Thymus (tissue), 11 donors: ENCODE data around the gene LHFPL6. TPM values are rescaled to one million over a fixed set of nuclear protein-coding genes. Genes with fewer than 3 reads are reported as not detected.

Experiments used
- DNase-seq, 9 donors: peaks; one replicate each; pipeline ENCODE4 v3.0.0-alpha.2; 2013; ENCODE audit warnings: low spot score in 9 of 9, low read depth in 6 of 9, missing footprints in 1 of 9
- H3K27ac ChIP-seq, 2 donors: one replicate each; pipeline ENCODE4 v1.5.1; 2013; ENCODE audit warnings: control low read depth in 1 of 2, low read depth in 1 of 2, low read length in 1 of 2, mild to moderate bottlenecking in 1 of 2, moderate library complexity in 1 of 2
- H3K27me3 ChIP-seq, 2 donors: one replicate each; pipeline ENCODE4 v1.5.1; 2013; ENCODE audit warnings: low read length in 1 of 2; ENCODE audit not compliant: control insufficient read depth in 2 of 2, insufficient read depth in 1 of 2
- H3K36me3 ChIP-seq, 2 donors: one replicate each; pipeline ENCODE4 v1.5.1; 2013; ENCODE audit warnings: low read length in 1 of 2, mild to moderate bottlenecking in 1 of 2, moderate library complexity in 1 of 2; ENCODE audit not compliant: control insufficient read depth in 2 of 2, insufficient read depth in 2 of 2
- H3K4me1 ChIP-seq, 2 donors: one replicate each; pipeline ENCODE4 v1.5.1; 2013; ENCODE audit warnings: low read length in 2 of 2; ENCODE audit not compliant: control insufficient read depth in 2 of 2, insufficient read depth in 2 of 2
- H3K4me3 ChIP-seq, 2 donors: one replicate each; pipeline ENCODE4 v1.5.1; 2013; ENCODE audit warnings: low read length in 2 of 2, control low read depth in 1 of 2, mild to moderate bottlenecking in 1 of 2
- H3K9me3 ChIP-seq, 2 donors: one replicate each; pipeline ENCODE4 v1.5.1; 2013; ENCODE audit warnings: low read length in 1 of 2, mild to moderate bottlenecking in 1 of 2; ENCODE audit not compliant: control insufficient read depth in 2 of 2, insufficient read depth in 1 of 2
- WGBS: extraction: QIAGEN DNeasy Blood & Tissue Kit; methylation state at CpG from one replicate; pipeline ENCODE4 v1.1.7; 2013; 5-methylcytosine and 5-hydroxymethylcytosine counted together
- polyA plus RNA-seq: library from polyadenylated mRNA; stranded (reverse); fragments of 200-250 nt; gene quantifications from one replicate; pipeline ENCODE4 v1.2.3, GENCODE V29; 2013
- total RNA-seq: library from RNA; stranded (reverse); fragments of 120-200 nt; gene quantifications from one replicate; pipeline ENCODE4 v1.2.4, GENCODE V29; 2013
- donor health status: healthy.

The LHFPL6 gene
- total and polyA plus RNA-seq, 2 donors: 9.1 to 14.9 TPM

DNA sequence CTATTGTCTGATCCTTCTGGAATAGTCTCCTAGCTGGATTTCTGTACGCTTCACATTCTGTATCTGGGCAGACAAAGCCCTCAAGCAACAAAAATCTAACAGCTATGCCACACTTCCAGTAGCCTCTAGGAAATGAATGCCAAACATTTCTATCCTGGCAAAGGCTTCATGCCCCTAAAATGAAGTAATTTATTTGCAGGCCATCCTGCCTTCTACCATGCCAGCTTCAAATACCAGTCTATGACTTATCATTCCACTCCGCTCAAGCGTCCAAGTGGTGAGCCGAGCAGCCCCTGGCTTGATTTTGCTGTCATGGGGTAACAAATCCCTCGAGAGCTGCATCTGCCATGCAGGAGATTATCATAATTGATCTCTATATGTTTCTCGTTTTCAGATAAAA is 86.9 kb downstream of the LHFPL6 start:
- Histone ChIP-seq H3K9me3 (no peaks in the 10 kb centered on the region), H3K36me3 (no peaks in the 10 kb centered on the region), H3K27me3 (no peaks in the 10 kb centered on the region), H3K27ac (no peak overlapping the region), H3K4me1 (no peaks in the 10 kb centered on the region), H3K4me3 (no peak overlapping the region)
- WGBS: 95% methylated on average over 6 of the region's 6 CpGs
- DNase-seq: no peak

DNA sequence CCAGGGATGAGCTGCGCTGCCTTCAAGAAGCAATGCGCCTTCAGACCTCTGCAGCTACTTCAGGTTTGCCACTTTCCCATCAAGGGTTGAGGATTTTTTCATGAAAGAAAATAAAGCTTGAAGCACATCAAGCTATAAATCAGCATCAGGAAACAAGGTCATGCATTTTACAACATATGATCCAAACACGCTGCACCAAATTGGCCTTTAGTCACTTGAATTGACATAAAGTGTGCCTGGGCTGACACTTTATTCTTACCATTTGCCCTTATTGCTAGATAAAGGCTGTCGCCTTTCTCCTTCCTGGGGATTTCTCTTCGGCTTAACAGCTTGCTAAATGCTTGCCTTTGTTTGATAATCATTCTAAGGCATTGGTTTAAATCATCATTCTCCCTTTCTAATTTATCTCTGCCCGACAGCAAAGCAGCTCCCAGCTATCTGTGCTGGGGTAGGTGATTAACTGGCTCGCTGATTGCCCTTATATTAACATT is 87.7 kb downstream of the LHFPL6 start:
- Histone ChIP-seq H3K27ac (no peak overlapping the region), H3K4me1 (no peaks in the 10 kb centered on the region), H3K9me3 (no peaks in the 10 kb centered on the region), H3K27me3 (no peaks in the 10 kb centered on the region), H3K36me3 (no peaks in the 10 kb centered on the region), H3K4me3 (no peak overlapping the region)
- WGBS: 84% methylated on average over 7 of the region's 7 CpGs
- no peak for DNase-seq

DNA sequence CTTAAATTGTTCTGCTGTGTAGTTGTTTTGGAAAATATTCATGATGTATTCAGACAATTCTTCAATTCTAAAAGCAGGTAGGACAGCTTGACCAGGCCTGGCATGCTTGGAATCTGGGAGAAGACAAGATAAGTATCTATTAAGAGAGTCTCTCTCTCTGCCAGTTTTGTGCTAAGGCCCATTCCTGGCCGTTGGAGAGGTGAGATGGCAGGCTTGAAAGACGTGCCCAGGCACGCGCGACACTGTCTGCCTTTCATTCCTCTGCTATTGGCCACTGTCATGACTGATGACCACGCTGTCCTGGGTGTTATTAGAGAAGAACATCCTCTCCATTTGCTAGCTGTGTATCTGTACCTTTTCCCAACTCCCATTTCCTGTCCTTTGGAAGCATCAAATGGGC is 90.3 kb downstream of the LHFPL6 start:
- Histone ChIP-seq H3K9me3 (no peaks in the 10 kb centered on the region), H3K4me1 (no peaks in the 10 kb centered on the region), H3K27ac (no peak overlapping the region), H3K4me3 (no peak overlapping the region), H3K36me3 (no peaks in the 10 kb centered on the region), H3K27me3 (no peaks in the 10 kb centered on the region)
- DNase-seq: no peak
- WGBS: 92% methylated on average over 6 of the region's 6 CpGs

DNA sequence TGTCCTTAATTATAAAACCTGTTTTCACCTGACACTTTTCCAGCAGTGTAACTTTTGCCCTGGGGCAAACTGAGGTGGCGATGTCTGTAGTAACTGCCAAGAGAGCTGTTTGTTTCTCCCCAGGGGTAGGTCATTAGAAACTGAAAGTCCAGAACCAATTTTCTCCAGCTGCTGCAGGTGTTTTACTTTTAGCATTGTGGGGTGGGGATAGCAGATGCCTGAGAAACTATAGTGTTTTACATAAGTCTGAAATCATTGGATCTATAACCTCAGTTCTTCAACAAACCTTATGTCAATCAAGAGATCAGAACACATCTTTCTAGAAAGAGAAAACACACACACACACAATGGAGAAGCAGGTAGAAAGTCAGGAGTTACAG is 92.7 kb downstream of the LHFPL6 start:
- H3K27ac ChIP-seq: no peak overlapping the region
- no peaks in the 10 kb centered on the region for H3K9me3 ChIP-seq
- WGBS: 97% methylated on average over 1 of the region's 1 CpG
- DNase-seq: no peak
- H3K27me3 ChIP-seq: no peaks in the 10 kb centered on the region
- H3K4me1 ChIP-seq: no peaks in the 10 kb centered on the region
- no peaks in the 10 kb centered on the region for H3K36me3 ChIP-seq
- no peak overlapping the region for H3K4me3 ChIP-seq

DNA sequence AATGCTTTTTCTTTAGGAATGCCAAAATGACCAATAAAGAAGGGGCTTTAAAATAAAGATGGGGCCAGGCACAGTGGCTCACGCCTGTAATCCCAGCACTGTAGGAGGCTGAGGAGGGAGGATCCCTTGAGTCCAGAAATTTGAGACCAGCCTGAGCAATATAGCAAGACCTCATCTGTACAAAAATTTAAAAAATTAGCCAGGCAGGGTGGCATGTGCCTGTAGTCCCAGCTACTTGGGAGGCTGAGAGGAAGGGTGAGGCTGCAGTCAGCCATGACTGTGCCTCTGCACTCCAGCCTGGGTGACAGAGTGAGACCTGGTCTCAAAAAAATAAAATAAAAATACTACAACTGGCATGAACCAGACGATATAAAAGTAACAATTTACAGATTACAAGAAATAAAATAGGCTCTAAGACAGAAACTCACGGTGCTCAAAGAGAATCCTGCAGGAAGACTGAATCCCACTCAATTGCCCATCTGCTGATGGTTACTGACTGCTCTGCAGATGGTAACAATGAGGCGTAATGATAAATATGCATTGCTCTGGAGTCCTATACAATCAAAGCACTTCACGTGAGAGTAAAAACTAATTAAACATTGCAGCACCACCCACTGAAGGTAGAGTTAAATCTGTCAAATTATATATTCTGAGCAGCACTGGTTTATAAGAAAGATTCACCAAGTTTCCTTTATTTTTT is 93.2 kb downstream of the LHFPL6 start:
- no peak for DNase-seq
- H3K36me3 ChIP-seq: no peaks in the 10 kb centered on the region
- H3K27ac ChIP-seq: no peak overlapping the region
- WGBS: 72% methylated on average over 5 of the region's 5 CpGs
- H3K9me3 ChIP-seq: no peaks in the 10 kb centered on the region
- no peaks in the 10 kb centered on the region for H3K27me3 ChIP-seq
- H3K4me3 ChIP-seq: no peak overlapping the region
- no peaks in the 10 kb centered on the region for H3K4me1 ChIP-seq

DNA sequence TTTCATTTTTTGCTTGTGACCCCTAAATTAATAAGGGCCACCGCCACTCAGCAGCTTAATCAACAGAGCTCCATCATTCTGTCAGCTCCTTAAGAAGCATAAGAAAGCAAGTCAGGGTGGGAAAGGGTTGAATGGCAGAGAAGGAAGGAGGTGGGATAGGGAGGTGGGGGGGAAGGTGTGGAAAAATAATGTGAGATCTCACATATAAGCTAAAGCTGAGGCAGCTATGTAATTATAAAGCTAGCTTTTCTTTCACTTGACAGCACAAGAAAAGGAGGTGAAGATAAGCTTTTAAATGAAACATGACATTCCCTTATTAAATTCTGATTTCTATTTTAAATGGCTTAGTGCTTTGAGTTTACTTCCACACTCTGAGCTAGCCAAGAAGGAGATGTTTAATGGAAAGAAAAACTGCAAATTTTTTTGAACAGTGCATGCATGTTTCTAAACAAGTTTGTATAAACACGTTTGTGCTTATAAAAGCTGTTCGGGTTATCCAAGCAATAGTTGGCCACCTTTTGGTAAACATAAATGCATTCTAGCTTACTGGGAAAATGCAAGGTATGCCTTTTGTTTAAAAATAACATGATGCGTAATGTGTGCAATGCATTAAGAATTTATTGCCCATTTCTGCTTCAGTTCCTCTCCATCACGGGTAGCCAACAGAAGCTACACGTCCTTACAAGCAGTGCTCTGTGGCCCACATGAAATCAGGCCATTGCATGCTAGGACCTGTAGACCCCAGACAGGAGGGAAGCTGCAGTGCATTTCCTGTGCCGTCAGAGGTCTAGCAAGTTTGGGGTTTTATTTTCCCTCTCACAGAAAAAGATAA is 96.2 kb downstream of the LHFPL6 start:
- Histone ChIP-seq H3K36me3 (no peaks in the 10 kb centered on the region), H3K27me3 (no peaks in the 10 kb centered on the region), H3K9me3 (no peaks in the 10 kb centered on the region), H3K27ac (peak overlapping the region in 1 of 2 donors; percentile 15), H3K4me1 (no peaks in the 10 kb centered on the region), H3K4me3 (no peak overlapping the region)
- DNase-seq: peak in 1 of 9 donors; percentile 9
- WGBS: 80% methylated on average over 7 of the region's 7 CpGs

DNA sequence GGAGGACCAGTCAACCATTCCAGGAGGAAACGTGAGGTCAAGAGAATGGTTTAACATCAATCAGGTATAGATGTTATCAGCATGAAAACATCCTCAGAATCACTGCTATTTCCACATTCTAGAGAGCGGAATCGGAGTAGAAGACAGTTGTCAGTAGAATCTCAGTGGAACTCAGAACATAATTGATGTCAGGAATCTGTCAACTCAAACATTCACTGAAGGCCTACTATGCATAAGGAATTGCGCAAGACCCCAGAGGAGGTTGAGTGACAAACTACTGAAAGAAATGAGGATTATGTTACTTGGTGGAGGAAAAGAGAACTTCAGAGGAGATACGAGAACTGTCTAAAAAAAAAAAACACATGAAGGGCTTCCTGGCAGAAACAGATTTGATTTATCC is 97.8 kb downstream of the LHFPL6 start:
- H3K4me1 ChIP-seq: no peaks in the 10 kb centered on the region
- H3K4me3 ChIP-seq: no peak overlapping the region
- H3K27me3 ChIP-seq: no peaks in the 10 kb centered on the region

DNA sequence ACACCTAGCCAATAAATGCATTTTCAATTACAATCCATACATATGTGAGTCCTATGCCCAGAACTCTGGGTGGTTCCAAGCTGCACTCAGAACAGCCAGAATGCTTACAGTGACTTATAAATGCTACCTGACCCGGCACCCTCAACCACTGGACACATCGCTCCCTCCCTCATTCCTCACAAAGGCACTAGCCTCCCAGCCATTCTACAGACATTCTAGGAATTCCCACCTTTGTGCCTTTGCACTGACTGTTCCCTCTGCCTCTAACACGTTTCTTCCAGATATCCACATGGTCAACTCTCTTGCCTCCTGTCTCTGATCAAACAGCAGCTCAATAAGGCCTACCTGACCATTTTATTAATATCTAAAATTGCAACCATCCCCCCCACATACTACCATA is 99.9 kb downstream of the LHFPL6 start:
- Histone ChIP-seq H3K4me3 (no peak overlapping the region), H3K27me3 (no peaks in the 10 kb centered on the region), H3K36me3 (no peaks in the 10 kb centered on the region), H3K27ac (no peak overlapping the region), H3K4me1 (no peaks in the 10 kb centered on the region), H3K9me3 (no peaks in the 10 kb centered on the region)
- no peak for DNase-seq
- WGBS: 93% methylated on average over 3 of the region's 3 CpGs

More for the DNA sequence above, 97.8 kb downstream of the LHFPL6 start:
- no peaks in the 10 kb centered on the region for H3K36me3 ChIP-seq
- whole genome bisulfite sequencing: 90% methylated on average over 5 of the region's 5 CpGs
- DNase-seq: no peak
- no peaks in the 10 kb centered on the region for H3K9me3 ChIP-seq
- no peak overlapping the region for H3K27ac ChIP-seq

DNA sequence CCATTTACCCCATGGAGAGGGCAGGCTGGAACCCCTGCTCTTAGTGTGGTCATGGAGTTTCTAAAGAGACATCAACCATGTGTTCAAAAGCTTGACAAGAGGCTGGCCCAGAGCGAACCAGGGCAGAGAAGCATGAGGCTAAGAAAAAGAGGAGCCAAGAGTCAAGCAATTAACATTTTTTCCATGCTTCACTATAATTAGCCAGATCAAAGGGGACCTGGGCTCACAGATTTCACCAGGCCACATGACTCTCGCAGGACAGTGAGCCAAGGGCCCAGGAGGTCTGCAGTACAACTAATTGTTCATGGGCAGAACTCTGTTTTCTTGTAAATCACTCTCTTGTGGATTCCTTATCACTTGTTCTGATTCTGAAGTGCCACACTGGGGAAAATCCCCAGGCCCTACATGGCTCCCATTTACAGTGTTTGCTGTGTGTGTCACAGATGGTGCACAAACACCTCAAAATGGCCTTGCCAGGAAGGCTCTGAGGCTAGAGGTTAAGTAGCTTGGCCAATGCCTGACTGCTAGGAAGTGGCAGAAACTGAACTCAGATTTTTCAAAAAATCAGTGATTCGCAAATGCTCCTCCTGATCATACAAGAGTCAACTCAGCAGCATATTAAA is 101.2 kb downstream of the LHFPL6 start:
- WGBS: 92% methylated on average over 3 of the region's 3 CpGs
- DNase-seq: no peak

More for the DNA sequence above, 101.2 kb downstream of the LHFPL6 start:
- Histone ChIP-seq H3K27ac (no peak overlapping the region), H3K9me3 (no peaks in the 10 kb centered on the region), H3K27me3 (no peaks in the 10 kb centered on the region), H3K4me3 (no peak overlapping the region), H3K36me3 (no peaks in the 10 kb centered on the region), H3K4me1 (no peaks in the 10 kb centered on the region)
